Calu3 (cell line): ENCODE measurements around the gene CENPU. TPM values are rescaled to one million over a fixed set of nuclear protein-coding genes. Genes with fewer than 3 reads are reported as not detected.

ENCODE experiments used
- BruUV-seq: library from RNA; stranded (reverse); fragments of 400-500 nt; replicated peaks from 2 replicates; lab custom pipeline; 2021; lab: Mats Ljungman, UMichigan
- CTCF ChIA-PET: fragments of 300-600 bp; sonication (Branson Sonifier 250); formaldehyde crosslinking; loops from one replicate; lab custom pipeline; 2022; ENCODE audit warnings: antibody characterized with exemption; lab: Charles Lee
- DNase-seq: peaks from one replicate; pipeline ENCODE4 v3.0.0; 2022
- H3K27ac Mint-ChIP-seq: one replicate; pipeline ENCODE4 v1.8.0; 2022; ENCODE audit warnings: mixed read lengths; ENCODE audit not compliant: unreplicated experiment
- H3K27me3 Mint-ChIP-seq: one replicate; pipeline ENCODE4 v1.8.0; 2022; ENCODE audit warnings: mixed read lengths; ENCODE audit not compliant: unreplicated experiment
- H3K36me3 Mint-ChIP-seq: one replicate; pipeline ENCODE4 v1.8.0; 2022; ENCODE audit warnings: mild to moderate bottlenecking, moderate library complexity, mixed read lengths; ENCODE audit not compliant: insufficient read depth, unreplicated experiment
- H3K4me1 Mint-ChIP-seq: one replicate; pipeline ENCODE4 v1.8.0; 2022; ENCODE audit warnings: mild to moderate bottlenecking, low read depth, mixed read lengths; ENCODE audit not compliant: unreplicated experiment
- H3K4me3 Mint-ChIP-seq: one replicate; pipeline ENCODE4 v1.8.0; 2022; ENCODE audit warnings: mild to moderate bottlenecking, low read depth, moderate library complexity, mixed read lengths; ENCODE audit not compliant: unreplicated experiment
- H3K9me3 Mint-ChIP-seq: one replicate; pipeline ENCODE4 v1.8.0; 2022; ENCODE audit warnings: low read depth, mixed read lengths; ENCODE audit not compliant: unreplicated experiment
- intact Hi-C: fragments of 100-400 bp; cut with micrococcal nuclease; formaldehyde crosslinking; loops from one replicate; pipeline ENCODE4 v1.10.0; 2022; ENCODE audit not compliant: unreplicated experiment
- total RNA-seq: library from RNA; stranded (reverse); gene quantifications from 2 replicates; pipeline ENCODE4 v1.2.3, GENCODE V29; 2022
- TF ChIP-seq, protein P1 (sequence below): fragments of 200-600 bp; IDR thresholded peaks from one replicate; pipeline ENCODE4 v1.8.0; 2022; ENCODE audit warnings: antibody characterized with exemption; ENCODE audit not compliant: unreplicated experiment

The CENPU gene
- total RNA-seq, 1 experiment from 2014 or later, result 79.2 TPM

DNA sequence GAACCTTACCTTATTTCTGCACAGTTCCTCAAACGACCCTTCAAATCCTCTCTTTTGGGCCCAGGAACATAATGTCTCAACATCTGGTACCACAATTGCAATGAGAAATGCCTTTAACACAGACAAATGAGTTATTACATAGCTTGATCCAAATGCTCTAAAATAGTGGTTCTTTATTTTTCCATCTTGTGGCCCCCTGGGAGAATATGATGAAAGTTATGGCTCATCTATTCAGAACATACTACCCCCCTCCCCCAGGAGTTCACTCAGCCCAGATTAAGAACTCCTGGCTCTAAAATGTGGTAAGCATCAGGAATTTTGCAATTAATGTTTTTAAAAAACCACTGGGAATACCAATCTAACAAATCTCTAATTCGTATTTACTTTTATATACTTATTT lies 23.9 kb upstream of the CENPU start:
- BruUV-seq, result no TSS peak
- DNase-seq, result no peak
- Mint-ChIP-seq H3K4me3 (no peak overlapping the region), H3K27me3 (no peaks in the 10 kb centered on the region), H3K36me3 (no peaks in the 10 kb centered on the region), H3K9me3 (no peaks in the 10 kb centered on the region), H3K27ac (no peak overlapping the region), H3K4me1 (no peaks in the 10 kb centered on the region)
- TF ChIP-seq, protein P1, sequence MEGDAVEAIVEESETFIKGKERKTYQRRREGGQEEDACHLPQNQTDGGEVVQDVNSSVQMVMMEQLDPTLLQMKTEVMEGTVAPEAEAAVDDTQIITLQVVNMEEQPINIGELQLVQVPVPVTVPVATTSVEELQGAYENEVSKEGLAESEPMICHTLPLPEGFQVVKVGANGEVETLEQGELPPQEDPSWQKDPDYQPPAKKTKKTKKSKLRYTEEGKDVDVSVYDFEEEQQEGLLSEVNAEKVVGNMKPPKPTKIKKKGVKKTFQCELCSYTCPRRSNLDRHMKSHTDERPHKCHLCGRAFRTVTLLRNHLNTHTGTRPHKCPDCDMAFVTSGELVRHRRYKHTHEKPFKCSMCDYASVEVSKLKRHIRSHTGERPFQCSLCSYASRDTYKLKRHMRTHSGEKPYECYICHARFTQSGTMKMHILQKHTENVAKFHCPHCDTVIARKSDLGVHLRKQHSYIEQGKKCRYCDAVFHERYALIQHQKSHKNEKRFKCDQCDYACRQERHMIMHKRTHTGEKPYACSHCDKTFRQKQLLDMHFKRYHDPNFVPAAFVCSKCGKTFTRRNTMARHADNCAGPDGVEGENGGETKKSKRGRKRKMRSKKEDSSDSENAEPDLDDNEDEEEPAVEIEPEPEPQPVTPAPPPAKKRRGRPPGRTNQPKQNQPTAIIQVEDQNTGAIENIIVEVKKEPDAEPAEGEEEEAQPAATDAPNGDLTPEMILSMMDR, result no peak
- CTCF ChIA-PET, result no interaction called here
- intact Hi-C loops, result no loop called here

DNA sequence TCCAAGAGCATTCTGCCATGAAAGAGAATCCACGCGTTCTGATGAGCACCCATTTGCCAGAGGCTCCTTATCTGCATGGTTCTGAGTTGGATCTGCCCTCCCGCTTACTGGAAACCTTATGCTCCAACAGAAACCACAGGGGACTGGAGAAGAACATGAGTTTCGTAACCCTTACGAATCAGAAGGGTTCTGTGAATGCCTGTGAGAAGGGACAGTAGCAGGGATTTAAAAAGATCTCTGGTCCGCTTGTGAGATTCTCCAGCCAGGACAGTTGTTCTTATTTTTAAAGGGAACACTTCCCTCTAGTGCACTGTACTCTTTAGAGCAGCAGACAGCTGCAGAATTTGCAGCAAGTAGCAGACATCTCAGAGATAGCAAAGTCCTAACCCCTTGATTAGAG lies 22.5 kb upstream of the CENPU start:
- intact Hi-C loops, result no loop called here
- BruUV-seq, result no TSS peak
- DNase-seq, result no peak

DNA sequence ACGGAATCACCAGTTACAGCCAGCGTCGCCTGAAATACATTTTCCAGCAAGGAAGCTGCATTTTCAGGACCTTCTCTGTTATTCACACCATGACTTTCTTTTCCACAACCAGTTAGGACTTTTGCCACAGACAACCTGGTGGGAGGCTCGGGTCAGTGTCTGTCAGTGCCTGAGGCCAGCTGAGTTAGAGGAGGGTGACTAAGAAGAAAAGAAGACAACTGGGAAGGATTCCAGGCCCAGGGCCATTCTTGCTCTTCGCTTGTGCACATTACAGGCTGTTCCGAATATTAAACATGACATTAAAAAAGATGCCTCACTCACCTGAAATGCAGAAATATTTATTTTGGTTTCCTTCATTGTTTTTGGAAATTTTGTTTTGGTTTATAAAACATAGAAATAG lies 21.4 kb upstream of the CENPU start:
- intact Hi-C loops, result no loop called here
- CTCF ChIA-PET, result no interaction called here
- H3K36me3 Mint-ChIP-seq, result no peaks in the 10 kb centered on the region
- no peaks in the 10 kb centered on the region for H3K9me3 Mint-ChIP-seq
- no peaks in the 10 kb centered on the region for H3K4me1 Mint-ChIP-seq
- DNase-seq, result no peak
- TF ChIP-seq, protein P1, result no peak
- H3K27ac Mint-ChIP-seq, result no peak overlapping the region
- H3K27me3 Mint-ChIP-seq, result no peaks in the 10 kb centered on the region
- no TSS peak for BruUV-seq
- H3K4me3 Mint-ChIP-seq, result no peak overlapping the region

More for the DNA sequence above, 22.5 kb upstream of the CENPU start:
- H3K4me3 Mint-ChIP-seq, result no peak overlapping the region
- CTCF ChIA-PET, result no interaction called here
- no peaks in the 10 kb centered on the region for H3K9me3 Mint-ChIP-seq
- TF ChIP-seq, protein P1, result no peak
- H3K27me3 Mint-ChIP-seq, result no peaks in the 10 kb centered on the region
- no peaks in the 10 kb centered on the region for H3K4me1 Mint-ChIP-seq
- H3K27ac Mint-ChIP-seq, result no peak overlapping the region
- H3K36me3 Mint-ChIP-seq, result no peaks in the 10 kb centered on the region

DNA sequence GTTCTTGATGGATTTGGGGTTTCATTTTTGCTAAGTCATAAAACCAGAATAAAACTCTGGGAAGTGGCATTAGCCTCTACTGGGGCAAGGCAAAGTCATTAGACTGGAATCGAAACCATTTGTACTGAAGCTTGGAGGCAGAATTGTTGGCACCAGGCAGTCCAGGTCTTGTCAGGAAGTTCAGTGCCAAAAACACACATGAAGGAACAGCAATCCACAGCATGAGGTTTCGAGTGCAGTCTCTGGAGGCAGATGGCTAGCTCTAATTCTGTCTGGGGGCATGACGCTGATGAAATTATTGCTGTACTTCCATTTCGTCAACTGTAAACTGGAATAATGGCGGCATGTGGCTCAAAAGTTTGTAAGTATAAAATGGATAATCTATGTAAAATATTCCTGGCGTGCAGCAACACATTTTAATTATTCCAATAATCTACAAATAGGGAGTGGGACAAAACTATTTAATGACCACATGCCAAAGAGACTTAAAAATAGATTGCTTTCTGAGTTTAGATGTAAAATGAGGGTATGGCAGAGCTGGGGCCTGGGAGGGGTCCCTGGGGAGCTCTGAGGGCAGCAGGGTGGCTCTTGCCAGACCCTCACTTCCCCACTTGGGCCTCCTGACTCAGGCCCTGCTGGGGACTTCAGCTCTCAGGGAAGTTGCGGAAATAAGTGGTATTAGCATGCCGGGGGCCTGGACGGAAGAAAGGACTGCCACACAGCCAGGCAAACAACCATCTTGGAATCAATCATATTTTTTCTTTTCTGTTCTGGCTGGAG lies 18.8 kb upstream of the CENPU start:
- no peak for DNase-seq
- no peaks in the 10 kb centered on the region for H3K9me3 Mint-ChIP-seq
- BruUV-seq, result no TSS peak
- CTCF ChIA-PET, result no interaction called here
- intact Hi-C loops, result no loop called here
- no peak overlapping the region for H3K27ac Mint-ChIP-seq
- peaks cover 4% of the 10 kb centered on the region for H3K36me3 Mint-ChIP-seq
- H3K27me3 Mint-ChIP-seq, result no peaks in the 10 kb centered on the region
- no peak overlapping the region for H3K4me3 Mint-ChIP-seq
- TF ChIP-seq, protein P1, result no peak
- H3K4me1 Mint-ChIP-seq, result peaks cover 8% of the 10 kb centered on the region
